NT2/D1 (cell line): ENCODE results near the gene METAP1D.

Experiments
- YY1 ChIP-seq: IDR thresholded peaks from 2 replicates; pipeline ENCODE4 v1.6.1; 2011; ENCODE audit not compliant: insufficient read length, insufficient read depth
- ZNF274 ChIP-seq: IDR thresholded peaks from 2 replicates; pipeline ENCODE4 v1.6.1; 2011; ENCODE audit warnings: mild to moderate bottlenecking, low read depth, low read length

GRCh38 chr2:171972329-171972982 lies 27.3 kb upstream of the METAP1D start:
- TF ChIP-seq ZNF274 (no peak), YY1 (no peak)
